Astrocyte (in vitro differentiated cells and primary cell): ENCODE measurements around the gene TESPA1.

Experiments used
- CTCF ChIP-seq: IDR thresholded peaks from 2 replicates; pipeline ENCODE4 v1.5.1; 2011; ENCODE audit warnings: low read depth, mild to moderate bottlenecking, inconsistent platforms, low read length, moderate library complexity; ENCODE audit not compliant: insufficient read depth
- EZH2 ChIP-seq: IDR thresholded peaks from 2 replicates; pipeline ENCODE4 v1.6.1; 2012; ENCODE audit warnings: mild to moderate bottlenecking, low read length, inconsistent platforms; ENCODE audit not compliant: insufficient read depth

DNA sequence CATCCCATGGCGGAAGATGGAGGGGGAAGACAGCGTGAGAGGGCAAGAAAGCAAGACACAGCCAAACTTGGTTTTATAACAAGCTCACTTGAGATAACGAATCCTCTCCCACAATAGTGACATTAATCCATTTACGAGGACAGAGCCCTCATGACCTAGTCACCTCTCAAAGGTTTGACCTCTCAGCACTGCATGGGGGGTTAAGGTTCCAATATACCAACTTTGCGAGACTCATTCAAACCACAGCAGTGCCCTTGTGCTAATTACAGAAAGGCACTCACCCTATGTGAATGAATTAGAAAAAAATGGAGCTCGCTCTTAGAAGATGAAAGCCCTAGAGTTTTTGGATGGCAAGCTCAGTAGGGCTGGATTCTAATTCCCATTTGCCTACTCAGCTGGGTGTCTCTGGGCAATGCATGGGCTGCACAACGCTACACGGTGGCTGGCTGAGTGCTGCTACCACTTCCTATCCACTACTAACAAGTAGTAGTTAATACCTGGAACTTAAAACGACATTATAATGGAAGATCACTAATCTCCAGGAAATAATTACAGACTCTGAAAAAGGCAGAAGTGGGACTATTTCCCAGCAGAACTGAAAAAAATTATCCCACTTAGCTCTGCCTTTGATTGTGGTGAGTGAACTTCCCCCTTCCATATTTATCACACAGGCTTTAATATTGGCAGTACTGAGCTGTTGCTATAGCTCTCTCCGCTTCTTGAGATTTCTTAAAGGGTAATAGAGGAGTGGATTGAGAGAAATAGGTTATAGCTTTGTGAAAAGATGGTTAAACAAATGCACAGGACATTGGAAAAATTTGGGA lies 27.5 kb downstream of the TESPA1 start:
- TF ChIP-seq CTCF (no peak), EZH2 (no peak)
